GM23338 (cell line): ENCODE data around the gene ODAD4. TPM values are rescaled to one million over a fixed set of nuclear protein-coding genes. Genes with fewer than 3 reads are reported as not detected.

Experiments
- ATAC-seq: fragments of 200-7000 bp; cut with Tn5 transposase; 3 replicates; pipeline ENCODE4 v1.9.1; 2020
- DNase-seq: peaks from one replicate; pipeline ENCODE4 v3.0.0-alpha.2; 2015; ENCODE audit warnings: low spot score
- H2AFZ ChIP-seq: fragments of 200-600 bp; sonication (generic); 2 replicates; pipeline ENCODE4 v1.8.0; 2016; ENCODE audit warnings: antibody characterized with exemption, mild to moderate bottlenecking, moderate library complexity
- H3F3A ChIP-seq: fragments of 200-600 bp; sonication (generic); replicated peaks from 2 replicates; pipeline ENCODE4 v1.8.0; 2017; ENCODE audit warnings: antibody characterized with exemption, mixed run types, low read depth
- H3K27ac ChIP-seq: fragments of 200-600 bp; sonication (generic); 2 replicates; pipeline ENCODE4 v1.6.1; 2016; ENCODE audit warnings: low read depth
- H3K27me3 ChIP-seq: fragments of 200-600 bp; sonication (generic); 2 replicates; pipeline ENCODE4 v1.8.0; 2016; ENCODE audit warnings: mild to moderate bottlenecking, mixed run types, moderate library complexity; ENCODE audit not compliant: insufficient read depth
- H3K36me3 ChIP-seq: fragments of 200-600 bp; sonication (generic); 2 replicates; pipeline ENCODE4 v1.8.0; 2016; ENCODE audit warnings: mild to moderate bottlenecking; ENCODE audit not compliant: insufficient read depth
- H3K4me1 ChIP-seq: fragments of 200-600 bp; sonication (generic); 2 replicates; pipeline ENCODE4 v1.8.0; 2016; ENCODE audit warnings: mild to moderate bottlenecking, moderate library complexity; ENCODE audit not compliant: insufficient read depth
- H3K4me2 ChIP-seq: fragments of 200-600 bp; sonication (generic); 2 replicates; pipeline ENCODE4 v1.7.1; 2017; ENCODE audit warnings: mixed run types
- H3K4me3 ChIP-seq: fragments of 200-600 bp; sonication (generic); 2 replicates; pipeline ENCODE4 v1.6.1; 2016; ENCODE audit warnings: mixed run types
- H3K79me2 ChIP-seq: fragments of 200-600 bp; sonication (generic); replicated peaks from 2 replicates; pipeline ENCODE4 v1.8.0; 2017; ENCODE audit warnings: mild to moderate bottlenecking; ENCODE audit not compliant: insufficient read depth
- H3K9me2 ChIP-seq: fragments of 200-600 bp; sonication (generic); 2 replicates; pipeline ENCODE4 v1.8.0; 2017; ENCODE audit not compliant: insufficient read depth
- H4K20me1 ChIP-seq: fragments of 200-600 bp; sonication (generic); replicated peaks from 2 replicates; pipeline ENCODE4 v1.8.0; 2017; ENCODE audit warnings: mild to moderate bottlenecking; ENCODE audit not compliant: insufficient read depth
- H3K27ac Mint-ChIP-seq: 2 replicates; pipeline ENCODE4 v1.8.0; 2020; ENCODE audit warnings: inconsistent platforms, mild to moderate bottlenecking, moderate library complexity, mixed read lengths
- H3K27me3 Mint-ChIP-seq: 3 replicates; pipeline ENCODE4 v1.8.0; 2022; ENCODE audit warnings: low read depth, mild to moderate bottlenecking, moderate library complexity, mixed read lengths, inconsistent platforms; ENCODE audit not compliant: insufficient read depth, poor library complexity
- H3K36me3 Mint-ChIP-seq: 3 replicates; pipeline ENCODE4 v1.8.0; 2021; ENCODE audit warnings: low read depth, mild to moderate bottlenecking, inconsistent platforms, moderate library complexity, mixed read lengths
- H3K4me1 Mint-ChIP-seq: 3 replicates; pipeline ENCODE4 v1.8.0; 2020; ENCODE audit warnings: mild to moderate bottlenecking, inconsistent platforms, mixed read lengths
- H3K4me3 Mint-ChIP-seq: 3 replicates; pipeline ENCODE4 v1.8.0; 2021; ENCODE audit warnings: moderate library complexity, mild to moderate bottlenecking, inconsistent platforms, mixed read lengths
- H3K9me3 Mint-ChIP-seq: 3 replicates; pipeline ENCODE4 v1.8.0; 2020; ENCODE audit warnings: moderate library complexity, mild to moderate bottlenecking, inconsistent platforms, mixed read lengths
- CREB1 ChIP-seq: fragments of 250-450 bp; sonication (Bioruptor Pico); IDR thresholded peaks from 2 replicates; pipeline ENCODE4 v1.5.0; 2020; ENCODE audit warnings: low read depth, mild to moderate bottlenecking, moderate library complexity
- CTCF ChIP-seq, 2 experiments: fragments of 200-600 bp in 1 of 2; sonication (generic) in 1 of 2; conservative IDR thresholded peaks; 2 replicates each; pipeline versions ENCODE4 v1.5.1 to v1.6.1; 2016 to 2017; ENCODE audit warnings: antibody characterized with exemption in 2 of 2, low read depth in 2 of 2, mild to moderate bottlenecking in 2 of 2, moderate library complexity in 1 of 2
- ETS1 ChIP-seq: IDR thresholded peaks from 2 replicates; pipeline ENCODE4 v1.6.1; 2016; ENCODE audit warnings: antibody characterized with exemption
- EZH2 ChIP-seq: fragments of 200-600 bp; sonication (generic); IDR thresholded peaks from one replicate; pipeline ENCODE4 v1.8.0; 2017; ENCODE audit warnings: antibody characterized with exemption, mild to moderate bottlenecking, low read depth; ENCODE audit not compliant: unreplicated experiment
- EZH2phosphoT487 ChIP-seq: fragments of 200-600 bp; sonication (generic); IDR thresholded peaks from one replicate; pipeline ENCODE4 v1.8.1; 2018; ENCODE audit warnings: antibody characterized with exemption; ENCODE audit not compliant: unreplicated experiment
- JUNB ChIP-seq: IDR thresholded peaks from one replicate; pipeline ENCODE4 v1.6.1; 2016; ENCODE audit warnings: antibody characterized with exemption; ENCODE audit not compliant: unreplicated experiment
- NANOG ChIP-seq: IDR thresholded peaks from 2 replicates; pipeline ENCODE4 v1.6.1; 2016; ENCODE audit warnings: antibody characterized with exemption, borderline replicate concordance
- POLR2AphosphoS5 ChIP-seq: IDR thresholded peaks from 2 replicates; pipeline ENCODE4 v1.6.1; 2016; ENCODE audit warnings: antibody characterized with exemption, low read depth
- STAT1 ChIP-seq: IDR thresholded peaks from one replicate; pipeline ENCODE4 v1.6.1; 2016; ENCODE audit warnings: antibody characterized with exemption; ENCODE audit not compliant: unreplicated experiment
- ZNF114 ChIP-seq: fragments of 250-450 bp; sonication (Bioruptor Pico); IDR thresholded peaks from 2 replicates; pipeline ENCODE4 v1.5.0; 2020; ENCODE audit warnings: mild to moderate bottlenecking, moderate library complexity
- ZNF331 ChIP-seq: fragments of 250-450 bp; sonication (Bioruptor Pico); IDR thresholded peaks from 2 replicates; pipeline ENCODE4 v1.5.0; 2020; ENCODE audit warnings: low read depth, mild to moderate bottlenecking, moderate library complexity
- ZNF462 ChIP-seq: fragments of 250-450 bp; sonication (Bioruptor Pico); IDR thresholded peaks from 2 replicates; pipeline ENCODE4 v1.5.0; 2020; ENCODE audit warnings: mild to moderate bottlenecking, moderate library complexity
- polyA plus RNA-seq: library from polyadenylated mRNA; unstranded; fragments of >200 nt; fragmentation: Nextera tagmentation; extraction: Ambion mirVana; gene quantifications from 2 replicates; pipeline ENCODE4 v1.2.1, GENCODE V29; 2016
- total RNA-seq: library from RNA; depleted of rRNA; stranded (reverse); fragments of >200 nt; shearing (Covaris generic); gene quantifications from 2 replicates; pipeline ENCODE4 v1.2.3, GENCODE V29; 2014
- TF ChIP-seq, protein P1 (sequence below): IDR thresholded peaks from one replicate; pipeline ENCODE4 v1.6.1; 2018; ENCODE audit warnings: antibody characterized with exemption; ENCODE audit not compliant: unreplicated experiment

ODAD4 gene
- total and polyA plus RNA-seq, 2 experiments from 2014 or later: 1.7 to 1.8 TPM

DNA sequence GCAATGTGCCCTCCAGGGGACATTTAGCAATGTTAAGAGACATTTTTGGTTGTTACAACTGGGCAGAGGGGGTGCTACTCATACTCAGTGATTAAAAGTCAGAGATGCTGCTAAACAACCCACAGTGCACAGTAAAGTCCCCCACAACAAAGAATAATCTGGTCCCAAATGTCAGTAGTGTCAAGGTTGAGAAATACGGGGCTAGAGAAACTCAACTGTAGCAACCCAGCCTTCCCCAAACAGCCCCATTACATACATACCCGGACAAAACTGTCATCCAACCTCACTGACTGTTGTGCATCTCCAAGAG lies 66.4 kb downstream of the ODAD4 start:
- Histone ChIP-seq H3K4me1 (no peaks in the 10 kb centered on the region), H3K27me3 (no peaks in the 10 kb centered on the region), H3F3A (peaks cover 35% of the 10 kb centered on the region), H2AFZ (no peak overlapping the region), H3K4me2 (no peak overlapping the region), H3K79me2 (peaks cover 24% of the 10 kb centered on the region), H4K20me1 (peaks cover 30% of the 10 kb centered on the region), H3K36me3 (peaks cover 73% of the 10 kb centered on the region), H3K4me3 (no peak overlapping the region), H3K27ac (no peak overlapping the region), H3K9me2 (no peaks in the 10 kb centered on the region)
- no peak overlapping the region for H3K4me3 Mint-ChIP-seq
- ATAC-seq (no peak), DNase-seq (no peak)
- no peaks in the 10 kb centered on the region for H3K9me3 Mint-ChIP-seq
- no peaks in the 10 kb centered on the region for H3K4me1 Mint-ChIP-seq
- no peaks in the 10 kb centered on the region for H3K27me3 Mint-ChIP-seq
- H3K36me3 Mint-ChIP-seq: peaks cover 89% of the 10 kb centered on the region
- no peak for TF ChIP-seq JUNB
- TF ChIP-seq ZNF462 (CRISPR knock-in tag): no peak
- TF ChIP-seq ZNF114: no peak
- TF ChIP-seq POLR2AphosphoS5: no peak
- no peak for TF ChIP-seq CTCF (conservative IDR thresholded peaks at IDR 0.05; ENCODE audit: low read depth in 2 of 2)
- TF ChIP-seq EZH2phosphoT487: no peak
- TF ChIP-seq NANOG: no peak
- TF ChIP-seq, protein P1, sequence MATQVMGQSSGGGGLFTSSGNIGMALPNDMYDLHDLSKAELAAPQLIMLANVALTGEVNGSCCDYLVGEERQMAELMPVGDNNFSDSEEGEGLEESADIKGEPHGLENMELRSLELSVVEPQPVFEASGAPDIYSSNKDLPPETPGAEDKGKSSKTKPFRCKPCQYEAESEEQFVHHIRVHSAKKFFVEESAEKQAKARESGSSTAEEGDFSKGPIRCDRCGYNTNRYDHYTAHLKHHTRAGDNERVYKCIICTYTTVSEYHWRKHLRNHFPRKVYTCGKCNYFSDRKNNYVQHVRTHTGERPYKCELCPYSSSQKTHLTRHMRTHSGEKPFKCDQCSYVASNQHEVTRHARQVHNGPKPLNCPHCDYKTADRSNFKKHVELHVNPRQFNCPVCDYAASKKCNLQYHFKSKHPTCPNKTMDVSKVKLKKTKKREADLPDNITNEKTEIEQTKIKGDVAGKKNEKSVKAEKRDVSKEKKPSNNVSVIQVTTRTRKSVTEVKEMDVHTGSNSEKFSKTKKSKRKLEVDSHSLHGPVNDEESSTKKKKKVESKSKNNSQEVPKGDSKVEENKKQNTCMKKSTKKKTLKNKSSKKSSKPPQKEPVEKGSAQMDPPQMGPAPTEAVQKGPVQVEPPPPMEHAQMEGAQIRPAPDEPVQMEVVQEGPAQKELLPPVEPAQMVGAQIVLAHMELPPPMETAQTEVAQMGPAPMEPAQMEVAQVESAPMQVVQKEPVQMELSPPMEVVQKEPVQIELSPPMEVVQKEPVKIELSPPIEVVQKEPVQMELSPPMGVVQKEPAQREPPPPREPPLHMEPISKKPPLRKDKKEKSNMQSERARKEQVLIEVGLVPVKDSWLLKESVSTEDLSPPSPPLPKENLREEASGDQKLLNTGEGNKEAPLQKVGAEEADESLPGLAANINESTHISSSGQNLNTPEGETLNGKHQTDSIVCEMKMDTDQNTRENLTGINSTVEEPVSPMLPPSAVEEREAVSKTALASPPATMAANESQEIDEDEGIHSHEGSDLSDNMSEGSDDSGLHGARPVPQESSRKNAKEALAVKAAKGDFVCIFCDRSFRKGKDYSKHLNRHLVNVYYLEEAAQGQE: no peak
- no peak for TF ChIP-seq STAT1
- no peak for TF ChIP-seq ZNF331 (CRISPR knock-in tag)
- no peak for TF ChIP-seq EZH2
- no peak for TF ChIP-seq CREB1 (CRISPR knock-in tag)
- no peak for TF ChIP-seq ETS1
- no peak overlapping the region for H3K27ac Mint-ChIP-seq
